ENCODE measurements around the gene PAGE2B. TPM values are rescaled to one million over a fixed set of nuclear protein-coding genes. Genes with fewer than 3 reads are reported as not detected.

PAGE2B gene
- total and polyA plus RNA-seq, 9 donors = 0.26 to 0.28 (median 0.27) TPM; not detected in 6

Other genes starting within 250 kb of the PAGE2B start
- gene TRO, start 154.2 kb upstream of the PAGE2B start, total RNA-seq = 121 TPM
- gene TRO, start 154.2 kb upstream of the PAGE2B start, polyA plus RNA-seq (ENCODE audit: insufficient read depth in 1 of 8, insufficient read length in 8 of 8, low replicate concordance in 1 of 8) = 100 to 1,000 TPM; 106 to 140 (median 120) TPM
- gene PFKFB1, start 80.8 kb upstream of the PAGE2B start, total RNA-seq = 0.35 TPM
- 1 to 10 TPM in 2 of 8 donors, under 1 TPM in 6; 0.30 to 1.7 (median 0.70) TPM for gene PFKFB1, start 80.8 kb upstream of the PAGE2B start, polyA plus RNA-seq (ENCODE audit: insufficient read depth in 1 of 8, insufficient read length in 8 of 8, low replicate concordance in 1 of 8)
- 3.7 TPM for gene APEX2, start 74.7 kb upstream of the PAGE2B start, total RNA-seq
- 10 to 100 TPM in 6 of 8 donors, 1 to 10 TPM in 2; 9.0 to 12.6 (median 10.8) TPM for gene APEX2, start 74.7 kb upstream of the PAGE2B start, polyA plus RNA-seq (ENCODE audit: insufficient read depth in 1 of 8, insufficient read length in 8 of 8, low replicate concordance in 1 of 8)
- 29.3 TPM for gene ALAS2, start 44.1 kb upstream of the PAGE2B start, total RNA-seq
- 10 to 100 TPM; 17.6 to 64.6 (median 46.1) TPM for gene ALAS2, start 44.1 kb upstream of the PAGE2B start, polyA plus RNA-seq (ENCODE audit: insufficient read depth in 1 of 8, insufficient read length in 8 of 8, low replicate concordance in 1 of 8)
- not detected for gene PAGE2, start 14.0 kb downstream of the PAGE2B start, total RNA-seq
- not detected for gene PAGE2, start 14.0 kb downstream of the PAGE2B start, polyA plus RNA-seq (ENCODE audit: insufficient read depth in 1 of 8, insufficient read length in 8 of 8, low replicate concordance in 1 of 8)
- gene PAGE5, start 145.3 kb downstream of the PAGE2B start, total RNA-seq = not detected
- not detected for gene PAGE5, start 145.3 kb downstream of the PAGE2B start, polyA plus RNA-seq (ENCODE audit: insufficient read depth in 1 of 8, insufficient read length in 8 of 8, low replicate concordance in 1 of 8)
- not detected for gene PAGE3, start 189.9 kb downstream of the PAGE2B start, total RNA-seq
- not detected for gene PAGE3, start 189.9 kb downstream of the PAGE2B start, polyA plus RNA-seq (ENCODE audit: insufficient read depth in 1 of 8, insufficient read length in 8 of 8, low replicate concordance in 1 of 8)

Data from muscle of leg (tissue), 9 donors.